Measurements from ENCODE around the gene SORCS1.

DNA sequence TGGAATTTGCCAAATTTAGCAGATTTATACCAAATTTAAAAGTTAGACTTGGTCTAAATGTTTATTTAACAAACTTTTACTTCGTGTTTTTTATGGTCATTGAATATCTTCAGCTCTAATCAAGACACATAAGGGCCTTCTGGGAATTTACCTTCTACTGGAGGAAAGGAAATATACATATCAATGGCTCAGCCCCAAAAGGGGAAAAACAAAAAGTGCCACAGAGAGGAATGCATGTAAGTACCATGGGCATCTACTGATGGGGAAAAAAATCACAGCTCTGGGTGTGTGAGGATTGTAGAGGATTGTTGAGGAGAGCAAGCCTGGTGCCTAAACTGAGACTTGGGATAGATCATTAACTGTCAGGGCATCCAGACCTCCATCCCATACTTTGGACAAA is 260.3 kb downstream of the SORCS1 start:
- no peak for TF ChIP-seq POLR2A (IDR thresholded peaks at IDR 0.05; ENCODE audit: low read depth)
- TF ChIP-seq, protein P1, sequence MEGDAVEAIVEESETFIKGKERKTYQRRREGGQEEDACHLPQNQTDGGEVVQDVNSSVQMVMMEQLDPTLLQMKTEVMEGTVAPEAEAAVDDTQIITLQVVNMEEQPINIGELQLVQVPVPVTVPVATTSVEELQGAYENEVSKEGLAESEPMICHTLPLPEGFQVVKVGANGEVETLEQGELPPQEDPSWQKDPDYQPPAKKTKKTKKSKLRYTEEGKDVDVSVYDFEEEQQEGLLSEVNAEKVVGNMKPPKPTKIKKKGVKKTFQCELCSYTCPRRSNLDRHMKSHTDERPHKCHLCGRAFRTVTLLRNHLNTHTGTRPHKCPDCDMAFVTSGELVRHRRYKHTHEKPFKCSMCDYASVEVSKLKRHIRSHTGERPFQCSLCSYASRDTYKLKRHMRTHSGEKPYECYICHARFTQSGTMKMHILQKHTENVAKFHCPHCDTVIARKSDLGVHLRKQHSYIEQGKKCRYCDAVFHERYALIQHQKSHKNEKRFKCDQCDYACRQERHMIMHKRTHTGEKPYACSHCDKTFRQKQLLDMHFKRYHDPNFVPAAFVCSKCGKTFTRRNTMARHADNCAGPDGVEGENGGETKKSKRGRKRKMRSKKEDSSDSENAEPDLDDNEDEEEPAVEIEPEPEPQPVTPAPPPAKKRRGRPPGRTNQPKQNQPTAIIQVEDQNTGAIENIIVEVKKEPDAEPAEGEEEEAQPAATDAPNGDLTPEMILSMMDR (IDR thresholded peaks at IDR 0.05), result no peak

All from esophagus muscularis mucosa (tissue), 3 donors.